ENCODE measurements around the gene MEX3C.

MEX3C gene

GRCh38 chr18:51197661-51198424 lies at the start of gene MEX3C:
MEX3C (minus strand) TSS chr18:51197681; CDS start chr18:51197320, 361 bp downstream.
- Histone ChIP-seq H3K9ac (ENCODE audit: low read length in 5 of 5) (peak within 1 kb of the TSS; percentile 74 to 93 (median 89)), H3K36me3 (ENCODE audit: control insufficient read depth in 5 of 5, insufficient read depth in 5 of 5, low read length in 5 of 5) (no peaks in the 10 kb centered on the region), H3K9me3 (ENCODE audit: control insufficient read depth in 5 of 5, low read length in 5 of 5) (peaks cover 0 to 6% (median 0%) of the 10 kb centered on the region in 5 donors), H3K27me3 (ENCODE audit: control insufficient read depth in 5 of 5, insufficient read depth in 4 of 5, low read length in 5 of 5) (no peaks in the 10 kb centered on the region), H3K4me1 (ENCODE audit: control insufficient read depth in 5 of 5, insufficient read depth in 5 of 5, low read length in 5 of 5) (peaks cover 3 to 33% (median 28%) of the 10 kb centered on the region in 5 donors), H3K27ac (ENCODE audit: low read depth, low read length) (peak within 1 kb of the TSS; percentile 90), H3K4me3 (ENCODE audit: low read depth in 1 of 5, low read length in 5 of 5) (peak within 1 kb of the TSS; percentile 88 to 96 (median 94))

- Histone ChIP-seq H3K4me3 (ENCODE audit: low read depth in 1 of 5, low read length in 5 of 5) (no peak overlapping the region), H3K9ac (ENCODE audit: low read length in 5 of 5) (no peak overlapping the region), H3K4me1 (ENCODE audit: control insufficient read depth in 5 of 5, insufficient read depth in 5 of 5, low read length in 5 of 5) (no peaks in the 10 kb centered on the region), H3K27ac (ENCODE audit: low read depth, low read length) (no peak overlapping the region), H3K27me3 (ENCODE audit: control insufficient read depth in 5 of 5, insufficient read depth in 4 of 5, low read length in 5 of 5) (no peaks in the 10 kb centered on the region), H3K36me3 (ENCODE audit: control insufficient read depth in 5 of 5, insufficient read depth in 5 of 5, low read length in 5 of 5) (no peaks in the 10 kb centered on the region), H3K9me3 (ENCODE audit: control insufficient read depth in 5 of 5, low read length in 5 of 5) (no peaks in the 10 kb centered on the region)
Observed at GRCh38 chr18:51241226-51241625, 43.7 kb upstream of the MEX3C start.

- H3K36me3 ChIP-seq (ENCODE audit: control insufficient read depth in 5 of 5, insufficient read depth in 5 of 5, low read length in 5 of 5) = no peaks in the 10 kb centered on the region
- peaks cover 0 to 6% (median 0%) of the 10 kb centered on the region in 5 donors for H3K27me3 ChIP-seq (ENCODE audit: control insufficient read depth in 5 of 5, insufficient read depth in 4 of 5, low read length in 5 of 5)
- H3K4me1 ChIP-seq (ENCODE audit: control insufficient read depth in 5 of 5, insufficient read depth in 5 of 5, low read length in 5 of 5) = no peaks in the 10 kb centered on the region
- H3K9me3 ChIP-seq (ENCODE audit: control insufficient read depth in 5 of 5, low read length in 5 of 5) = no peaks in the 10 kb centered on the region
- no peak overlapping the region for H3K27ac ChIP-seq (ENCODE audit: low read depth, low read length)
- no peak overlapping the region for H3K9ac ChIP-seq (ENCODE audit: low read length in 5 of 5)
- H3K4me3 ChIP-seq (ENCODE audit: low read depth in 1 of 5, low read length in 5 of 5) = no peak overlapping the region
Observed at GRCh38 chr18:51236225-51236624, 38.7 kb upstream of the MEX3C start.

GRCh38 chr18:51235009-51235789 lies 37.7 kb upstream of the MEX3C start:
- no peak overlapping the region for H3K27ac ChIP-seq (ENCODE audit: low read depth, low read length)
- H3K9ac ChIP-seq (ENCODE audit: low read length in 5 of 5) = no peak overlapping the region
- H3K4me1 ChIP-seq (ENCODE audit: control insufficient read depth in 5 of 5, insufficient read depth in 5 of 5, low read length in 5 of 5) = no peaks in the 10 kb centered on the region
- H3K9me3 ChIP-seq (ENCODE audit: control insufficient read depth in 5 of 5, low read length in 5 of 5) = no peaks in the 10 kb centered on the region
- peaks cover 0 to 6% (median 0%) of the 10 kb centered on the region in 5 donors for H3K27me3 ChIP-seq (ENCODE audit: control insufficient read depth in 5 of 5, insufficient read depth in 4 of 5, low read length in 5 of 5)
- H3K36me3 ChIP-seq (ENCODE audit: control insufficient read depth in 5 of 5, insufficient read depth in 5 of 5, low read length in 5 of 5) = no peaks in the 10 kb centered on the region
- no peak overlapping the region for H3K4me3 ChIP-seq (ENCODE audit: low read depth in 1 of 5, low read length in 5 of 5)

GRCh38 chr18:51234117-51235008 lies 36.9 kb upstream of the MEX3C start:
- Histone ChIP-seq H3K27ac (ENCODE audit: low read depth, low read length) (no peak overlapping the region), H3K36me3 (ENCODE audit: control insufficient read depth in 5 of 5, insufficient read depth in 5 of 5, low read length in 5 of 5) (no peaks in the 10 kb centered on the region), H3K27me3 (ENCODE audit: control insufficient read depth in 5 of 5, insufficient read depth in 4 of 5, low read length in 5 of 5) (peaks cover 0 to 6% (median 0%) of the 10 kb centered on the region in 5 donors), H3K9me3 (ENCODE audit: control insufficient read depth in 5 of 5, low read length in 5 of 5) (no peaks in the 10 kb centered on the region), H3K4me3 (ENCODE audit: low read depth in 1 of 5, low read length in 5 of 5) (no peak overlapping the region), H3K4me1 (ENCODE audit: control insufficient read depth in 5 of 5, insufficient read depth in 5 of 5, low read length in 5 of 5) (no peaks in the 10 kb centered on the region), H3K9ac (ENCODE audit: low read length in 5 of 5) (no peak overlapping the region)

- Histone ChIP-seq H3K36me3 (ENCODE audit: control insufficient read depth in 5 of 5, insufficient read depth in 5 of 5, low read length in 5 of 5) (no peaks in the 10 kb centered on the region), H3K4me1 (ENCODE audit: control insufficient read depth in 5 of 5, insufficient read depth in 5 of 5, low read length in 5 of 5) (no peaks in the 10 kb centered on the region)
Observed at GRCh38 chr18:51229328-51229727, 31.8 kb upstream of the MEX3C start.

GRCh38 chr18:51227660-51228059 lies 30.2 kb upstream of the MEX3C start:
- H3K27me3 ChIP-seq (ENCODE audit: control insufficient read depth in 5 of 5, insufficient read depth in 4 of 5, low read length in 5 of 5) = peaks cover 0 to 3% (median 0%) of the 10 kb centered on the region in 5 donors
- H3K4me1 ChIP-seq (ENCODE audit: control insufficient read depth in 5 of 5, insufficient read depth in 5 of 5, low read length in 5 of 5) = no peaks in the 10 kb centered on the region

More at GRCh38 chr18:51229328-51229727, 31.8 kb upstream of the MEX3C start:
- Histone ChIP-seq H3K27ac (ENCODE audit: low read depth, low read length) (no peak overlapping the region), H3K4me3 (ENCODE audit: low read depth in 1 of 5, low read length in 5 of 5) (no peak overlapping the region), H3K27me3 (ENCODE audit: control insufficient read depth in 5 of 5, insufficient read depth in 4 of 5, low read length in 5 of 5) (peaks cover 0 to 5% (median 0%) of the 10 kb centered on the region in 5 donors), H3K9me3 (ENCODE audit: control insufficient read depth in 5 of 5, low read length in 5 of 5) (no peaks in the 10 kb centered on the region), H3K9ac (ENCODE audit: low read length in 5 of 5) (no peak overlapping the region)

GRCh38 chr18:51226587-51227350 lies 29.3 kb upstream of the MEX3C start:
- H3K4me3 ChIP-seq (ENCODE audit: low read depth in 1 of 5, low read length in 5 of 5) = no peak overlapping the region
- no peaks in the 10 kb centered on the region for H3K36me3 ChIP-seq (ENCODE audit: control insufficient read depth in 5 of 5, insufficient read depth in 5 of 5, low read length in 5 of 5)
- no peak overlapping the region for H3K27ac ChIP-seq (ENCODE audit: low read depth, low read length)
- H3K4me1 ChIP-seq (ENCODE audit: control insufficient read depth in 5 of 5, insufficient read depth in 5 of 5, low read length in 5 of 5) = no peaks in the 10 kb centered on the region
- H3K27me3 ChIP-seq (ENCODE audit: control insufficient read depth in 5 of 5, insufficient read depth in 4 of 5, low read length in 5 of 5) = no peaks in the 10 kb centered on the region
- H3K9ac ChIP-seq (ENCODE audit: low read length in 5 of 5) = no peak overlapping the region
- no peaks in the 10 kb centered on the region for H3K9me3 ChIP-seq (ENCODE audit: control insufficient read depth in 5 of 5, low read length in 5 of 5)

More at GRCh38 chr18:51227660-51228059, 30.2 kb upstream of the MEX3C start:
- no peak overlapping the region for H3K4me3 ChIP-seq (ENCODE audit: low read depth in 1 of 5, low read length in 5 of 5)
- H3K27ac ChIP-seq (ENCODE audit: low read depth, low read length) = no peak overlapping the region
- no peaks in the 10 kb centered on the region for H3K9me3 ChIP-seq (ENCODE audit: control insufficient read depth in 5 of 5, low read length in 5 of 5)
- H3K36me3 ChIP-seq (ENCODE audit: control insufficient read depth in 5 of 5, insufficient read depth in 5 of 5, low read length in 5 of 5) = no peaks in the 10 kb centered on the region
- H3K9ac ChIP-seq (ENCODE audit: low read length in 5 of 5) = no peak overlapping the region

GRCh38 chr18:51226068-51226467 lies 28.6 kb upstream of the MEX3C start:
- Histone ChIP-seq H3K4me3 (ENCODE audit: low read depth in 1 of 5, low read length in 5 of 5) (no peak overlapping the region), H3K36me3 (ENCODE audit: control insufficient read depth in 5 of 5, insufficient read depth in 5 of 5, low read length in 5 of 5) (no peaks in the 10 kb centered on the region), H3K27me3 (ENCODE audit: control insufficient read depth in 5 of 5, insufficient read depth in 4 of 5, low read length in 5 of 5) (no peaks in the 10 kb centered on the region), H3K27ac (ENCODE audit: low read depth, low read length) (no peak overlapping the region), H3K9ac (ENCODE audit: low read length in 5 of 5) (no peak overlapping the region), H3K4me1 (ENCODE audit: control insufficient read depth in 5 of 5, insufficient read depth in 5 of 5, low read length in 5 of 5) (no peaks in the 10 kb centered on the region), H3K9me3 (ENCODE audit: control insufficient read depth in 5 of 5, low read length in 5 of 5) (no peaks in the 10 kb centered on the region)
